Neural cell (in vitro differentiated cells): ENCODE measurements around the gene KRT7.

Experiments used
- CTCF ChIP-seq: fragments of 450-650 bp; IDR thresholded peaks from 2 replicates; pipeline ENCODE4 v1.5.1; 2014; ENCODE audit warnings: antibody characterized with exemption, mild to moderate bottlenecking, moderate library complexity; ENCODE audit not compliant: poor library complexity, severe bottlenecking
- EZH2 ChIP-seq: fragments of 200-600, 300-800 bp; shearing (Covaris generic), sonication (generic); IDR thresholded peaks from 2 replicates; pipeline ENCODE4 v1.6.1; 2014; ENCODE audit warnings: antibody characterized with exemption, low read length, borderline replicate concordance, mild to moderate bottlenecking; ENCODE audit not compliant: insufficient read depth, poor library complexity, severe bottlenecking
- POLR2AphosphoS5 ChIP-seq: IDR thresholded peaks from 2 replicates; pipeline ENCODE4 v1.6.1; 2012
- REST ChIP-seq: IDR thresholded peaks from 2 replicates; pipeline ENCODE4 v1.6.1; 2012; ENCODE audit warnings: borderline replicate concordance
- SMC3 ChIP-seq: fragments of 450-650 bp; conservative IDR thresholded peaks from 2 replicates; pipeline ENCODE4 v1.6.1; 2014; ENCODE audit warnings: antibody characterized with exemption, mild to moderate bottlenecking, moderate library complexity; ENCODE audit not compliant: poor library complexity
- TAF1 ChIP-seq: IDR thresholded peaks from 2 replicates; pipeline ENCODE4 v1.6.1; 2012; ENCODE audit warnings: low read depth

- no peak for TF ChIP-seq EZH2
- TF ChIP-seq POLR2AphosphoS5, result no peak
- TF ChIP-seq CTCF, result no peak
- TF ChIP-seq TAF1, result no peak
- TF ChIP-seq REST, result no peak
- TF ChIP-seq SMC3, result no peak
Measured at GRCh38 chr12:52200781-52201450, 32.1 kb upstream of the KRT7 start.
